Endothelial cell of umbilical vein (primary cell): ENCODE data around the gene LANCL3.

ENCODE experiments used
- EZH2 ChIP-seq: IDR thresholded peaks from 2 replicates; pipeline ENCODE4 v1.6.1; 2012; ENCODE audit warnings: borderline replicate concordance, low read depth, mild to moderate bottlenecking, moderate library complexity, low read length, inconsistent platforms; ENCODE audit not compliant: severe bottlenecking
- FOS ChIP-seq: IDR thresholded peaks from 2 replicates; pipeline ENCODE4 v1.6.1; 2011; ENCODE audit warnings: mild to moderate bottlenecking, low read length, moderate library complexity, borderline replicate concordance; ENCODE audit not compliant: insufficient read depth
- GATA2 ChIP-seq: IDR thresholded peaks from 2 replicates; pipeline ENCODE4 v1.7.0; 2011; ENCODE audit warnings: low read depth, mild to moderate bottlenecking, moderate library complexity, mixed read lengths, low read length; ENCODE audit not compliant: insufficient read length, insufficient read depth
- JUN ChIP-seq: IDR thresholded peaks from 2 replicates; pipeline ENCODE4 v1.6.1; 2011; ENCODE audit warnings: borderline replicate concordance, low read depth; ENCODE audit not compliant: insufficient read length, insufficient read depth
- MAX ChIP-seq: IDR thresholded peaks from 2 replicates; pipeline ENCODE4 v1.6.1; 2011; ENCODE audit not compliant: insufficient read depth, insufficient read length
- MYC ChIP-seq: IDR thresholded peaks from one replicate; pipeline ENCODE4 v1.6.1; 2011; ENCODE audit warnings: mild to moderate bottlenecking, low read depth, low read length
- POLR2A ChIP-seq: IDR thresholded peaks from 2 replicates; pipeline ENCODE4 v1.6.1; 2012; ENCODE audit warnings: low read depth, mild to moderate bottlenecking, control low read depth, low read length
- POLR2AphosphoS5 ChIP-seq: IDR thresholded peaks from 2 replicates; pipeline ENCODE4 v1.6.1; 2012; ENCODE audit warnings: low read depth, mild to moderate bottlenecking, control low read depth, low read length, moderate library complexity; ENCODE audit not compliant: insufficient read depth
- TF ChIP-seq, protein P1 (sequence below), 2 donors: IDR thresholded peaks; 1 replicate in 1 of 2; 2 replicates in 1 of 2; pipeline ENCODE4 v1.5.1; 2011; ENCODE audit warnings: low read length in 2 of 2, mild to moderate bottlenecking in 2 of 2, moderate library complexity in 2 of 2, control low read depth in 1 of 2, inconsistent platforms in 1 of 2, low read depth in 1 of 2; ENCODE audit not compliant: insufficient read depth in 1 of 2; ENCODE audit errors: extremely low read depth in 1 of 2

DNA sequence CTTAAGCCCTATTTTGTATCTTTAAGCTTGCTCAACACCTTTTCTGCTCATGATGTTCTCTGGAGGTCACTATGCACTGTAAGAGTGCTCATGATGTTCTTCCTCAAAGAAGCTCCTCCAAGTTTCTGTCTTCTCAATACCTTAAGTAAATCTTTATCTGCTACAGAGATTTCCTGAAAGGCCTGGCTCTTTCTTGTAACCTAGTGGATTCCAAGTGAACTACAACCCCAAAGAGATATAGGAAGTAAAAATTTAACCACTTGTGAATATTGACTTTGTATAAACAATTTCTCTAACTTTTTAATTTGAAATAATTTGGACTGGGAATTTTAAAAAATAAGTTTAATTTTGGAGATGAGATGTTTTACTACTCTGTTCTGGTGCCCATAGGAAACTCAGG lies 74.8 kb downstream of the LANCL3 start:
- TF ChIP-seq, protein P1, sequence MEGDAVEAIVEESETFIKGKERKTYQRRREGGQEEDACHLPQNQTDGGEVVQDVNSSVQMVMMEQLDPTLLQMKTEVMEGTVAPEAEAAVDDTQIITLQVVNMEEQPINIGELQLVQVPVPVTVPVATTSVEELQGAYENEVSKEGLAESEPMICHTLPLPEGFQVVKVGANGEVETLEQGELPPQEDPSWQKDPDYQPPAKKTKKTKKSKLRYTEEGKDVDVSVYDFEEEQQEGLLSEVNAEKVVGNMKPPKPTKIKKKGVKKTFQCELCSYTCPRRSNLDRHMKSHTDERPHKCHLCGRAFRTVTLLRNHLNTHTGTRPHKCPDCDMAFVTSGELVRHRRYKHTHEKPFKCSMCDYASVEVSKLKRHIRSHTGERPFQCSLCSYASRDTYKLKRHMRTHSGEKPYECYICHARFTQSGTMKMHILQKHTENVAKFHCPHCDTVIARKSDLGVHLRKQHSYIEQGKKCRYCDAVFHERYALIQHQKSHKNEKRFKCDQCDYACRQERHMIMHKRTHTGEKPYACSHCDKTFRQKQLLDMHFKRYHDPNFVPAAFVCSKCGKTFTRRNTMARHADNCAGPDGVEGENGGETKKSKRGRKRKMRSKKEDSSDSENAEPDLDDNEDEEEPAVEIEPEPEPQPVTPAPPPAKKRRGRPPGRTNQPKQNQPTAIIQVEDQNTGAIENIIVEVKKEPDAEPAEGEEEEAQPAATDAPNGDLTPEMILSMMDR (IDR thresholded peaks at IDR 0.05; ENCODE audit: extremely low read depth in 1 of 2, insufficient read depth in 1 of 2, low read depth in 1 of 2, low read length in 2 of 2) = no peak
- TF ChIP-seq EZH2 (no peak), POLR2AphosphoS5 (no peak), POLR2A (no peak), MAX (no peak), JUN (no peak), GATA2 (no peak), FOS (no peak), MYC (no peak)
